ENCODE results near the gene KCNJ10. TPM values are rescaled to one million over a fixed set of nuclear protein-coding genes. Genes with fewer than 3 reads are reported as not detected.

The KCNJ10 gene
- total and polyA plus RNA-seq, 2 of the 13 experiments (the other 11 are each of a cell fraction or from before 2014, with no cell fraction given), result 4.4 to 10.3 TPM

- TF ChIP-seq GRHL1 (CRISPR knock-in tag; conservative IDR thresholded peaks at IDR 0.05), result no peak
- TF ChIP-seq ZBTB1 (CRISPR knock-in tag; IDR thresholded peaks at IDR 0.05; ENCODE audit: borderline replicate concordance), result no peak
- peak; percentile 49; the same call in 1 of the 2 replicates for TF ChIP-seq SP5 (CRISPR knock-in tag; IDR thresholded peaks at IDR 0.05; ENCODE audit: borderline replicate concordance, low read depth)
- TF ChIP-seq ZNF562 (CRISPR knock-in tag; IDR thresholded peaks at IDR 0.05; ENCODE audit: borderline replicate concordance), result no peak
- no peak for TF ChIP-seq KAT2B (IDR thresholded peaks at IDR 0.05; ENCODE audit: borderline replicate concordance, low read depth, low read length)
- no peak for TF ChIP-seq CENPX (CRISPR knock-in tag; IDR thresholded peaks at IDR 0.05)
- no peak; the same call in 1 of the 2 replicates for TF ChIP-seq ZNF724P (CRISPR knock-in tag; IDR thresholded peaks at IDR 0.05; ENCODE audit: borderline replicate concordance)
- TF ChIP-seq MLLT10 (CRISPR knock-in tag; IDR thresholded peaks at IDR 0.05), result no peak
- TF ChIP-seq SCMH1 (CRISPR knock-in tag; IDR thresholded peaks at IDR 0.05; ENCODE audit: borderline replicate concordance), result no peak
- no peak for TF ChIP-seq NR2F1 (CRISPR knock-in tag; IDR thresholded peaks at IDR 0.05)
- peak; percentile 65; the same call in 1 of the 2 replicates for TF ChIP-seq ZNF230 (CRISPR knock-in tag; IDR thresholded peaks at IDR 0.05)
- TF ChIP-seq MTERF4 (CRISPR knock-in tag; IDR thresholded peaks at IDR 0.05), result no peak
- TF ChIP-seq ZNF451 (CRISPR knock-in tag; IDR thresholded peaks at IDR 0.05), result no peak
- no peak for TF ChIP-seq CEBPG (CRISPR knock-in tag; IDR thresholded peaks at IDR 0.05)
- no peak for TF ChIP-seq SMARCC2 (IDR thresholded peaks at IDR 0.05)
- TF ChIP-seq MTF1 (CRISPR knock-in tag; IDR thresholded peaks at IDR 0.05), result no peak
- no peak for TF ChIP-seq MNT (IDR thresholded peaks at IDR 0.05)
- TF ChIP-seq TBX3 (IDR thresholded peaks at IDR 0.05; ENCODE audit: borderline replicate concordance), result no peak
- TF ChIP-seq CC2D1A (CRISPR knock-in tag; IDR thresholded peaks at IDR 0.05), result no peak
- no peak for TF ChIP-seq ZNF83 (CRISPR knock-in tag; IDR thresholded peaks at IDR 0.05; ENCODE audit: borderline replicate concordance)
- peak; percentile 63; the same call in 1 of the 2 replicates for TF ChIP-seq PITX1 (CRISPR knock-in tag; IDR thresholded peaks at IDR 0.05)
- TF ChIP-seq MEIS2 (CRISPR knock-in tag; IDR thresholded peaks at IDR 0.05), result peak; percentile 78; the same call in 1 of the 2 replicates
Observed at GRCh38 chr1:160031365-160032164, 38.4 kb downstream of the KCNJ10 start, which contains the start of gene PIGM (continued).

Data from HepG2 (cell line).